ENCODE data around the gene PXN. TPM values are rescaled to one million over a fixed set of nuclear protein-coding genes. Genes with fewer than 3 reads are reported as not detected.

PXN gene
- total and polyA plus RNA-seq, 2 experiments from 2014 or later, result 43.8 to 67.9 TPM

DNA sequence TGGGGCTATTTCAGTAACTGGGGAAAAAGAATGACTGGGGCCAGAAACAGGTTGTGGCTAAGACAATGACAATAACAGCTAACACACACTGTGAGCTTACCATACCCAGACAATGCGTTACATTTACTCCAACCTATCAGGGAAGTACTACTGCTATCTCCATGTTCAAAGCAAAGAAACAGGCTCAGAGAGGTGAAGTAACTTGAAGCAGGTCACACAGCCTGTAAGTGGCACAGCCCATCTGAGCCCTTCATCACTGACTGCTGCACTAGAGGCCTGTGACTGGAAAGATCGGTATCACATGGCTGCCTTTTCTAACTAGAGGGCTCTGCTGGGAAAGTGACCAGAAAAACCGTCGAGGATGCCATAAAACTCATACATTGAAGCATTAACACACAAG, 78.9 kb downstream of the PXN start:
- no peaks in the 10 kb centered on the region for H3K9me3 ChIP-seq (ENCODE audit: low read depth)
- no peak for DNase-seq (ENCODE audit: low read depth in 1 of 2, low spot score in 1 of 2)
- no peaks in the 10 kb centered on the region for H3K27me3 ChIP-seq
- H3K27ac ChIP-seq, result no peak overlapping the region
- no peak overlapping the region for H3K4me3 ChIP-seq
- TF ChIP-seq, protein P1, sequence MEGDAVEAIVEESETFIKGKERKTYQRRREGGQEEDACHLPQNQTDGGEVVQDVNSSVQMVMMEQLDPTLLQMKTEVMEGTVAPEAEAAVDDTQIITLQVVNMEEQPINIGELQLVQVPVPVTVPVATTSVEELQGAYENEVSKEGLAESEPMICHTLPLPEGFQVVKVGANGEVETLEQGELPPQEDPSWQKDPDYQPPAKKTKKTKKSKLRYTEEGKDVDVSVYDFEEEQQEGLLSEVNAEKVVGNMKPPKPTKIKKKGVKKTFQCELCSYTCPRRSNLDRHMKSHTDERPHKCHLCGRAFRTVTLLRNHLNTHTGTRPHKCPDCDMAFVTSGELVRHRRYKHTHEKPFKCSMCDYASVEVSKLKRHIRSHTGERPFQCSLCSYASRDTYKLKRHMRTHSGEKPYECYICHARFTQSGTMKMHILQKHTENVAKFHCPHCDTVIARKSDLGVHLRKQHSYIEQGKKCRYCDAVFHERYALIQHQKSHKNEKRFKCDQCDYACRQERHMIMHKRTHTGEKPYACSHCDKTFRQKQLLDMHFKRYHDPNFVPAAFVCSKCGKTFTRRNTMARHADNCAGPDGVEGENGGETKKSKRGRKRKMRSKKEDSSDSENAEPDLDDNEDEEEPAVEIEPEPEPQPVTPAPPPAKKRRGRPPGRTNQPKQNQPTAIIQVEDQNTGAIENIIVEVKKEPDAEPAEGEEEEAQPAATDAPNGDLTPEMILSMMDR (IDR thresholded peaks at IDR 0.05; ENCODE audit: low read depth, low read length), result no peak
- peaks cover 46% of the 10 kb centered on the region for H3K36me3 ChIP-seq
- no peaks in the 10 kb centered on the region for H3K4me1 ChIP-seq (ENCODE audit: low read depth)

DNA sequence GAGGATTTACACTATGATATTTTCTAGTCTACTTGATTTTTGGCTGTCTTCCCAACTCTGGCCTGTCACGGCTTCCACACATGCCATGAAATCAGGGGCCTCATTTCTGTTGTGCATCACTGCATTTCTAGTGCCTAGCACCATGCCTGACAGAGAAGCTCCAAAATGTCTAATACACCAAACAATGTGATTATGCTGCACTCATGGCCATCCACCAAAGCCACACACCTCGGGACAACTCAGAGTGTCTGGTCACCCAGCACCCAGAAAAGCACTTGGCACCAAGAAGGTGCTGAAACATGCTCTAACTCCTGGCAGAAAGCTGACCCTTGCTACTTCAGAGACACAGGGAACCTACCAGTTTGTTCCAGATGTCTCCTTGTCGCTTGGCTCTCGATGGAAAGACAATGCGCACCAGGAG, 82.3 kb downstream of the PXN start:
- H3K36me3 ChIP-seq, result peaks cover 43% of the 10 kb centered on the region
- peak in 1 of 2 donors; percentile 38 for DNase-seq (ENCODE audit: low read depth in 1 of 2, low spot score in 1 of 2)

DNA sequence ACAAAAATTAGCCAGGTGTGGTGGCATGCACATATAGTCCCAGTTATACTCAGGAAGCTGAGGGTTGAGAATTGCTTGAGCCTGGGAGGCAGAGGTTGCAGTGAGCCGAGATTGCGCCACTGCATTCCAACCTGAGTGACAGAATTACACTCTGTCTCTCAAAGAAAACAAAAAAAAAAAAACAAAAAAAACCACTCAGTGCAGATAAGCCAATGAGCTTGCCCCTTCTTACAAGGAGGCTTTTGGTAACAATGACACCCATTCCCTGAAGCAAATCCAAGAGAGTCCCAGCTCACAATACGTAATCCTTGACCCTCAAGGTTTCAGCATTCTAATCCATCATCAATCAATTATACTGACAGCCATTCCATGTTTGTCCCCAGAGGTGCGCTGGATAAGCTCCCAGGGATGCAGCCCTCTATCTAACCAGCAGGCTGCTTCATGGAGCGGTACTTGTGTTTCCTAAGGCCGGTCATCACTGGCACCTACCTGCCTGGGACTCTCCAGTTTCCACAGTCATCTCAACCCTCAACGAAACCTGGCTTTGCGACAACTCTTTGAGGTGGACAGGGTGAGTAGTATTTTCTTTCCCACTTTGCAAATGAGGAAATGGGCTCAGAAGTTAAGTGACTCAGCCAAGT, 83.4 kb downstream of the PXN start:
- Histone ChIP-seq H3K36me3 (peaks cover 47% of the 10 kb centered on the region), H3K27ac (no peak overlapping the region), H3K4me3 (no peak overlapping the region), H3K27me3 (no peaks in the 10 kb centered on the region), H3K4me1 (ENCODE audit: low read depth) (no peaks in the 10 kb centered on the region), H3K9me3 (ENCODE audit: low read depth) (no peaks in the 10 kb centered on the region)
- TF ChIP-seq, protein P1 (IDR thresholded peaks at IDR 0.05; ENCODE audit: low read depth, low read length), result no peak
- peak in 1 of 2 donors; percentile 62 for DNase-seq (ENCODE audit: low read depth in 1 of 2, low spot score in 1 of 2)

More for the DNA sequence above, 82.3 kb downstream of the PXN start:
- no peak overlapping the region for H3K4me3 ChIP-seq
- no peaks in the 10 kb centered on the region for H3K4me1 ChIP-seq (ENCODE audit: low read depth)
- TF ChIP-seq, protein P1 (IDR thresholded peaks at IDR 0.05; ENCODE audit: low read depth, low read length), result no peak
- H3K27ac ChIP-seq, result no peak overlapping the region
- H3K27me3 ChIP-seq, result no peaks in the 10 kb centered on the region
- H3K9me3 ChIP-seq (ENCODE audit: low read depth), result no peaks in the 10 kb centered on the region

DNA sequence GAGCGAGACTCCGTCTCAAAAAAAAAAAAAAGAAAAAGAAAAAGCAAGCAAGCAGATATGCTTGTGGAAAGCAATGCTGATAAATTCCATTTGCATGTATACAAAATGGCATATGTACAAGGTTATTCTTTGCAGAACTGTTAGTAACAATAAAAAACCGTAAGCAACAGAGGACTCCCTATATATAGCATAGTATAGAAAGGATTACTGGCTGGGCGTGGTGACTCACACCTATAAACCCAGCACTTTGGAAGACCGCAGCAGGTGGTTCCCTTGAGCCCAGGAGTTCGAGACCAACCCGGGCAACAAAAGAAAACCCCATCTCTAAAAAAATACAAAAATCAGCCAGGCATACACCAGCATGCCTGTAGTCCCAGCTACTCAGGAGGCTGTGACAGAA, 84.6 kb downstream of the PXN start:
- no peak overlapping the region for H3K4me3 ChIP-seq
- H3K9me3 ChIP-seq (ENCODE audit: low read depth), result no peaks in the 10 kb centered on the region
- no peaks in the 10 kb centered on the region for H3K27me3 ChIP-seq
- TF ChIP-seq, protein P1 (IDR thresholded peaks at IDR 0.05; ENCODE audit: low read depth, low read length), result no peak
- no peak overlapping the region for H3K27ac ChIP-seq
- H3K4me1 ChIP-seq (ENCODE audit: low read depth), result no peaks in the 10 kb centered on the region
- no peak for DNase-seq (ENCODE audit: low read depth in 1 of 2, low spot score in 1 of 2)
- H3K36me3 ChIP-seq, result peaks cover 55% of the 10 kb centered on the region

DNA sequence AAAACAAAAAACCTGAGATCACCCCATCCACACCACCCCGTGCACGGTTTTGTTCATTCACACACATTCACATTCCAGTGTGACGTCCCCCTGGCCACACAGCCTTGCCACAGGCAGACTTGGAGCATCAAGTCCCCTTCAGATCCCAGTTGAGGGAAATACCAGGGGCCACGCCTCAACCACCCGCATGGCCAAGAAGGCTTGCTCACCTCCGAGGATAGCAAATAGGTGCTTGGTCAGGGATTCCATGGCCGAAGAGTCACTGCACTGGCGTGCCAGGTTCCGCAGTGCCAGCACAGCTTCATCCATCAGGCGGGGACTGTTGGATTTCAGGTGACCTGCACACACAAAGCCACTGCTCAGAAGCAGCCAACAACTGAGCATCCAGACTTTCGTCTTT, 90.0 kb downstream of the PXN start:
- TF ChIP-seq, protein P1 (IDR thresholded peaks at IDR 0.05; ENCODE audit: low read depth, low read length), result no peak
- Histone ChIP-seq H3K27me3 (no peaks in the 10 kb centered on the region), H3K4me3 (no peak overlapping the region), H3K9me3 (ENCODE audit: low read depth) (no peaks in the 10 kb centered on the region), H3K27ac (no peak overlapping the region), H3K36me3 (peaks cover 59% of the 10 kb centered on the region), H3K4me1 (ENCODE audit: low read depth) (no peaks in the 10 kb centered on the region)
- DNase-seq (ENCODE audit: low read depth in 1 of 2, low spot score in 1 of 2), result no peak

Measured in cardiac muscle cell (in vitro differentiated cells and primary cell).